HT1080 (cell line): ENCODE results near the gene SULF2. TPM values are rescaled to one million over a fixed set of nuclear protein-coding genes. Genes with fewer than 3 reads are reported as not detected.

ENCODE experiments used
- DNase-seq: peaks from one replicate; pipeline ENCODE4 v3.0.0-alpha.2; 2015; ENCODE audit warnings: low read depth
- total RNA-seq: library from RNA; depleted of rRNA; stranded (reverse); fragments of >200 nt; shearing (Covaris generic); gene quantifications from 2 replicates; pipeline ENCODE4 v1.2.3, GENCODE V29; 2014

The SULF2 gene
- total RNA-seq, 1 experiment from 2014 or later, result 5.6 TPM

- peak; percentile 60 for DNase-seq
These were observed 828 bp upstream of the SULF2 start for GRCh38 chr20:47785854-47786764.

DNA sequence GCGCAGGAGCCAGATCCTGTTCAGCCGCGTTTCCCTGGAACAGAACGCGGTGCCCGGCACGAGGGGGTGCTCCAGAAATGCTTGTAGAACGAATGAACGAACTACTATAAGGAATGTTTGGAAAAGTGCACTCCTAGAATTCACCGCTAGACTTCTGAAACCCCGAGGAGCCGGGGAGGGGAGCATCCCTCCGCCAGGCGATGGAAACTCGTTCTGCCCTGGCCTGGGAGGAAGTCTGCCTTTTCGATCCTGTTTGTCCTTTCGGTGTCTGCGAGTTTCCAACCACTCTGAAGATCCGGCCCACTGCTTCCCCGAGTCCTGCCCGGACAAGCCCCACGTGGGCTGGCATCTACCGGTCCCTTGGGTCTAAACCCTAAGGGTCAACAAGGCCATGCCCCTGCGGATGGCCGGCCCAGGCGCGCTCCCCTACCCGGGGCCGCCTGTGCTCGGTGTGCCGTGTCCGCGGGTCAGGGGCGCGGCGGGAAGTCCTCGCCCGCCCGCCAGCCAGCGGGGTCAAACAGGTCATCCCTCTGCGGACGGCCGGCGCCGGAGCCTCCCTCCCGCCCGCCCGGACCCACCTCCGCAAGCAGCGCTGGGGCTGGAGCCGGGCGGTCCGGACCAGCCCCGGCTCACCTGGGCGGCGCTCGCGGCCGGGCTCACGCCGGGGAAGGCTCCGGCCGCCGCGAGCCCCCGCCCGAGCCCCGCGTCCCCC lies 526 bp downstream of the SULF2 start:
- DNase-seq, result peak; percentile 38

- DNase-seq, result no peak
These were observed 1.3 kb downstream of the SULF2 start for GRCh38 chr20:47783828-47784598.

GRCh38 chr20:47782920-47783552 lies 2.2 kb downstream of the SULF2 start:
- DNase-seq, result no peak

DNA sequence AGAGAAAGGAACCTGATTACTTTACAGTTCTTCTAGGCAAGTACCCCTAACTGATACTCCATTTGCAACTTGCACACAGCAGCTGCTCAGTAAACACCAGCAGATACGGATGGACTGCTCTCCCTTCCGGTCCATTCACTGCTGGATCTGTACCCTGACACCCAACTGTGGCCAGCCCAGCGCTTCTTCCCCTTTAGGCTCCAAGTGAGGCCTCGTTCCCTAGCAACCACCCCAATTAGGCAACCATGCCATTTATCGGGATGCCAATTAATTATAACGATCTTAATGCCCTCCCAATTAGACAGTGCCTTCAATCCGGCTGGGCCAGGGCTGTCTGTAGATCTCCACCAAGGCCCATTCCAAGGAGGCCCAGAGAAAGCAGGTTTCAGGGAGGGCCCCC lies 3.2 kb downstream of the SULF2 start:
- DNase-seq, result no peak

DNA sequence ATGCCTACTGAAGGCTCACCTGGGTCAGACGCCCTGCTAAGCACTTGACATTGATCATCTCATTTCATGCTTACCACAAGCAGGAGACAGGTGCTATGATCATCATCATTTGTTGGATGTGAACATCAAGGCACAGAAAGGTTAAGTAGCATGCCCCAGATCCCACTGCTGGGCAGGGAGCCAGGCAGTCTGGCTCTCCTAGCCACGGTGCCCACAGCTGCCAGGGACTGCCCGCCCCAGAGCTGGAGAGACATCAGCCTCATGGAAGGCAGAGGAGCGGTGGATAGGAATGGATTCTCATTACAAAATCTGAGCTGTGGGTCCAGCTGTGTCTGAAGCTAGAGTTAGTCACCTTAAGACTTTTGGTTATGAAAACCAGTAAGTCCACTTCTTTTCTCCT lies 3.6 kb downstream of the SULF2 start:
- DNase-seq, result no peak

DNA sequence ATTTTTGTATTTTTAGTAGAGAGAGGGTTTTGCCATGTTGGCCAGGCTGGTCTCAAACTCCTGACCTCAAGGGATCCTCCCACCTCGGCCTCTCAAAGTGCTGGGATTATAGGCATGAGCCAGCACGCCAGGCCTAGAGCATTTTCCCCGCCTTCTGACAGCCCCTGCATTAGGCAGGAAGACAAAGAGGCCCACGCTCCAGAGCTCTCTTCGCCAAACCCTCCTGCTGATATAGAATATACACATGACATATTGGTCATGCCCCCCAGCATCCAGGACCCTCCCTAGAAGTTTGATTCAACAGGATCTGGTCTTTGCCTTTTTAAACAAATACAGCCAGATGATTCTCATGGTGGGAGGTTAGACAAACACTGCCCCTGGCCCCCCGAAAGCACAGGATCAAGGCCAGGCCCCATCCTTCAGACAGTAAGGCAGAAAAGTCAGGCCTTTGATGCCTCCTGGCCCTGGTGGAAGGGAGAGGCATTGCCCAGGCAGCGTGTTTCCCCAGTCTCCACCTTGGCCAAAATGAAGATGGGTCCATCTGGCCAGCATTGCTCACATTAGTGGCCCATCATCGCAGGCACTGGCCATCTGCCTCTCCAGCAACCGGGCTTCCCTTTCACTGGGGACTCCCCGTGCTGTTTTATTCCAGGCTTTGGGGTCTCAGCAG lies 4.4 kb downstream of the SULF2 start:
- no peak for DNase-seq

- no peak for DNase-seq
These were observed 6.6 kb downstream of the SULF2 start for GRCh38 chr20:47778398-47779354.

DNA sequence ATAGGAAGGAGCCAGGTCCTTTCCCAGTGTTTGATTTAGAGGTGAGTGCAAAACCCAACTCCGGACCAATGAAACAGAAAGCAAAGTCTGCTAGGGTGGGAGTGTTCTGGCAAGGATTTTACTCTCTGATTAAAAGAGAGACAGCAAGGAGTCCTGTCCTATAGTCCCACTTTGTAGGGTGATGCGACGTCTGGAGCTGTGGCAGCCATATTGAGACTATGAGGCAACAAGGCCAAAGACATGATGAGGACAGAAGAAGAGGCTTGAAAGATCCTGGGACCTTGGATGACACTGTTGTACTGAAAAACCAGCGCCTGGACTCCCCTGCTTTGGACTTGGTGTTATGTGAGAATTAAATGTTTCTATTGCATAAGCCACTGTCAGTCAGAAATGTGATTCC lies 8.1 kb downstream of the SULF2 start:
- DNase-seq, result no peak

DNA sequence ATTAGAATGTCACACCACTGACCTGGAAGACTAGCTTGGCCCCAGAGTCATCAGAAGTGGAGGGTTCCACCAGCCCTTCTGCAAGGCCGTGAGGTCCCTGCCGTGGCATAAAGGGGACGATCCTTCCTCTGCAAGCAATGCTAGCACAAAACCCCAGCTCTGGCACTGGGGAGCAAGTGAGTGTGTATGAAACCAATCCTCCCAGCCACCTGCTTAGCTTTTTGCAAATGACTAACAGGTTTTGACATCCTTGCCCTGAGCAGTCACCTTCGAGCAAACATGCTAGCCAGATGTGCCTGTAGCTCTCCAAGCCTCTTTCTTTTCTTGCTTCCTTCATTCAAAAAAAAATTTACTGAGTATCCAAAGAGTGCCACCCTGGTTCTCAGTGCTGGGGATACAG lies 8.6 kb downstream of the SULF2 start:
- no peak for DNase-seq

DNA sequence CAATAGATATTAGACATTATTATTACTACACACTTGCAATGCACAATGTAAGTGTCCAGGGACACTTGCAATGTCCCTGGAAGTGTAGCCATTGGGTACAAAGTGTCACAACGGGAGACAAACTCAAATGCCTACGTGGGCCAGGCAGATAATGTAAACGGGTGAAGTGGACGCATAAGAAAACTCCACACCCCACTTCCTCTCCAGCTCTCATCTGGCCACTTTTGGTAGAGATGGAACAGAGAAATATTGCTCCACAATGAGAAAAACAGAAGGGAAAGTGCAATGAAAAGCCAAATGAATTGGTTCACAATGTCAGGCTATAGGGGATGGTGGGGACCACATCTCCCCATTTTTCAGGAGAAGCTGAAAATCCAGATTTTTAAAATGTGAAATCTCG lies 9.4 kb downstream of the SULF2 start:
- DNase-seq, result no peak

GRCh38 chr20:47775039-47775438 lies 10.2 kb downstream of the SULF2 start:
- DNase-seq, result no peak

GRCh38 chr20:47774131-47774777 lies 11.0 kb downstream of the SULF2 start:
- DNase-seq, result no peak

GRCh38 chr20:47773371-47773786 lies 11.9 kb downstream of the SULF2 start:
- no peak for DNase-seq

DNA sequence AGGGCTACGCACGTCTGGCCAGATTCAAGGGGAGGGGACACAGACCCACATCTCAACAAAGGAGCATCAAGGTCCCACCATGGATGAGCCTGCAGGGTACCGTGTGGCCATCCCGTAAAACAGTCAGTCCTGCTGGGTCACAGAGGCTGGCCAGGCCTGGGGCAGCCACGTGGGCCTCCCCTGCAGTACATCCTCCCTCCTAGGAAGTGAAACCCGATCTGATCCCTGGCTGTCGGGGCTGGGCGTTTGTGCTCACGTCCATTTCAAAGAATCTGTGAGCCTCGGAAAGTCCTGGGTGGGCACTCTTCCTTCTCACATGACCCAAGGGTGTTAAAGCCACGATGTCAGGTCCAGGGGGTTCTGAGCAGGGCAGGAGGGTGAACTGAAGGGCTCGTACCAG lies 14.3 kb downstream of the SULF2 start:
- no peak for DNase-seq

DNA sequence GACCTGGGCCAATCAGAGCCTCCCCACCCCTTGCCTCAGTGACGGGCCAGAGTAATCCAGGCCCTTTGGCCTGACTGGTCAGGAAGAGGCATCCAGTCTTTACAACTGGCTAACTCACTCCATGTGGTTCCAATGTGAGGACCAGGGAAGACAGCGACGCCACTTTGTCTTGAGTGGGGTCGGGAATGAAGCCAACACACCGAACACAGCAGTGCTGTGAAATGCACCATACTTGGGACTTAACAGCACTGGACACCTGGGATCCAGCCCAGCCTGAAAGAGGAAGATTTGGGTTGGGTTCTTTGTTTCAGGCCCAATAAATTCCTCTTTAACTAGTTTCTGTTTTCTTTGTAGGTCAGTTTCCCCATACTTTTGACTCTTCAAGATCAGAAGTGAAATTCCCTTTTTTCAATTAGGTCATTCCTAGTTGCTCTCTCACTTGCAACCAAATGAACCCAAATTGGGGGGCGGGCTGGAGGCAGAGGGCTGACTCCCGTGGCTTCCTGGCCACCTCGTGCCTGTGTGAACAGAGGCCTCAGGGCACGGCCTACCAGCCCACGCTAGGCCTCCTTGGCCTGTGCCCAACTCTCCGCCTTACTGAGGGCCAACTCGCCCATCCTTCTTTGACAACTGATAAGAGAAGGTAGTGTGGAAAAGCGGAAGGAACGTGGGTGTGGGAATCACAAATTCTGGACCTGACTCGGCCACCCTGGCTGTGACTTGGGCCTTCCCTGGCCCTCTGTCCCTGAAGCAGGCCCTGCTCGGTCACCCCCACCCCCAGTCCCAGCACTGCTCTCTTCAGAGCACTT lies 17.1 kb downstream of the SULF2 start:
- no peak for DNase-seq

DNA sequence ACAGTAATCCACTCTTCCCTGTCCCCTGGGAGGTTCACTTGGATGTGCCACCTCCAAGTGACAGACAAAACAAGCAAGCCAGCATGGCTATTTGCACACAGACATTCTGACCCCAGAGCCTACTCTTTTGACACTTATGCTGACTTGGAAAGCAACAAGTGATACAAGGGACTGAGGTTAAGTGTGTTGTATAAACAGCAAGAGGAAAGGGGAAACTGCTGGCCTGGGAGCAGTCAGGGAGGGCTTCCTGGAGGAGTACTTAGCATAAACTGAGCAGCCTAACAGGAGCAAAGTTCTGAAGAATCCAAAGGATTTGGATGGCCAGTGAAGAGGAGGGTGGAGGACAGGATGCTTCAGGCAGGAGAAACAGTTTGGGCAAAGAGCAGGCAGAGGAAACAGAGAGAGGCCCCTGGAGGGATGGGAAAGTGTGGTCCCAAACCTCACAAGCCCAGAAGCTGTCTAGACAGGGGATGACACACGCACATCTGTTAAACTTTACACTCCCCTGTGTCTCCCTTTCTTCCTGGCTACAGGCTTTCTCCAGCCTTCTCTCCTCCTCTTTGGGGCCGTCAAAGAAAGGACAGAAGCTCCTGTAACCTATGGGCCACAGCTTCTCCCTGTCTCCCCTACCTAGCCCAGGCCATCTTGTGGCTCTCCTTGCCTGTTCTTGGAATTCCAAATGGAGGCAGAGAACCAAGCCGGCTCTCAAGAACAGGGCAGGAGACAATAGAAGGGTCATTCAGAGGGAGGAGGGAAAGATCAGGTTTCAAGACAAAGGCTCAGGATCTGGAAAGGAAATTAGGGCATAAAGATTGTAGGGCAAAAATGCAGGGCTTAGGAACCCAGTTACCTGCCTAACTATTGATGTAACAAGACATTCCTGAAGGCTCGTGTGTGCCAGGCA lies 19.3 kb downstream of the SULF2 start:
- peak; percentile 8 for DNase-seq
